ENCODE results near the gene AMFR. TPM values are rescaled to one million over a fixed set of nuclear protein-coding genes. Genes with fewer than 3 reads are reported as not detected.

Gene AMFR
- total and polyA plus RNA-seq, 2 of the 13 experiments (the other 11 are each of a cell fraction or from before 2014, with no cell fraction given): 52.9 to 108 TPM

GRCh38 chr16:56337131-56337857, 88.1 kb downstream of the AMFR start (continued):
- no peak for TF ChIP-seq ZNF740 (CRISPR knock-in tag; IDR thresholded peaks at IDR 0.05)
- no peak for TF ChIP-seq LBX2 (CRISPR knock-in tag; IDR thresholded peaks at IDR 0.05; ENCODE audit: borderline replicate concordance)
- no peak for TF ChIP-seq SIN3A (IDR thresholded peaks at IDR 0.05; ENCODE audit: borderline replicate concordance, low read depth, low read length)
- no peak for TF ChIP-seq ZNF180 (CRISPR knock-in tag; IDR thresholded peaks at IDR 0.05; ENCODE audit: borderline replicate concordance, low read depth)
- no peak for TF ChIP-seq ZNF280D (CRISPR knock-in tag; IDR thresholded peaks at IDR 0.05)

- CTCF ChIA-PET (ENCODE audit: low intra/inter-chr PET ratio, low total read pairs): no interaction called here
- BruUV-seq (replicated peaks): no TSS peak
- Histone ChIP-seq H3K36me3 (replicated peaks in 1 of 2; ENCODE audit: control insufficient read depth in 1 of 2, insufficient read depth in 2 of 2, low read length in 2 of 2) (no peaks in the 10 kb centered on the region), H3K4me2 (ENCODE audit: low read depth, low read length) (no peak overlapping the region), H3K4me3 (replicated peaks in 1 of 3; ENCODE audit: insufficient read depth in 1 of 3, low read depth in 2 of 3, low read length in 3 of 3) (no peak overlapping the region), H3K79me2 (ENCODE audit: insufficient read depth, low read length) (no peaks in the 10 kb centered on the region), H3K9ac (ENCODE audit: insufficient read depth, low read depth, low read length) (no peak overlapping the region), H2AFZ (ENCODE audit: low read length) (no peak overlapping the region), H3K27me3 (ENCODE audit: control insufficient read depth in 1 of 2, insufficient read depth in 2 of 2, low read length in 2 of 2) (peaks cover 6 to 71% of the 10 kb centered on the region in 2 experiments; a peak in 4 of 5 replicates), H4K20me1 (ENCODE audit: insufficient read depth, low read length) (no peaks in the 10 kb centered on the region), H3K4me1 (ENCODE audit: insufficient read depth, low read length) (no peaks in the 10 kb centered on the region), H3K27ac (ENCODE audit: extremely low read length, insufficient read depth, low read length) (no peak overlapping the region), H3K9me3 (ENCODE audit: low read length) (no peaks in the 10 kb centered on the region)
- FAIRE-seq: no peak
- in situ Hi-C loops (cut with HindIII; ENCODE audit: extremely low pct_ligation_motif_present, low pct_unique_long_range_greater_than_20kb): no loop called here
- POLR2A ChIA-PET: no interaction called here
- intact Hi-C loops (cut with micrococcal nuclease; ENCODE audit: unreplicated experiment): no loop called here
- no peak for ATAC-seq
- WGBS (ENCODE audit: low lambda C conversion rate): 65% methylated on average over 20 of the region's 21 CpGs
- no peak for DNase-seq (ENCODE audit: low spot score)
- TF ChIP-seq TEF (CRISPR knock-in tag; IDR thresholded peaks at IDR 0.05) (no peak), CREB1 (IDR thresholded peaks at IDR 0.05) (peak; percentile 38), CREB1 (CRISPR knock-in tag; IDR thresholded peaks at IDR 0.05) (no peak), ETS1 (CRISPR knock-in tag; IDR thresholded peaks at IDR 0.05) (no peak)
Observed at GRCh38 chr16:56336711-56337110, 88.6 kb downstream of the AMFR start.
